HG03175 (cell line): ENCODE measurements around the gene RPS3A.
"Not testable (repeated sequence)": the region's sequence is repeated elsewhere in the genome, so short reads cannot be mapped to it uniquely, and the experiment has no call there.

Experiments
- ATAC-seq: cut with Tn5 transposase; IDR thresholded peaks from one replicate; pipeline ENCODE4 v1.9.1; 2021; ENCODE audit warnings: mild to moderate bottlenecking, moderate library complexity; ENCODE audit not compliant: unreplicated experiment

RPS3A gene

DNA sequence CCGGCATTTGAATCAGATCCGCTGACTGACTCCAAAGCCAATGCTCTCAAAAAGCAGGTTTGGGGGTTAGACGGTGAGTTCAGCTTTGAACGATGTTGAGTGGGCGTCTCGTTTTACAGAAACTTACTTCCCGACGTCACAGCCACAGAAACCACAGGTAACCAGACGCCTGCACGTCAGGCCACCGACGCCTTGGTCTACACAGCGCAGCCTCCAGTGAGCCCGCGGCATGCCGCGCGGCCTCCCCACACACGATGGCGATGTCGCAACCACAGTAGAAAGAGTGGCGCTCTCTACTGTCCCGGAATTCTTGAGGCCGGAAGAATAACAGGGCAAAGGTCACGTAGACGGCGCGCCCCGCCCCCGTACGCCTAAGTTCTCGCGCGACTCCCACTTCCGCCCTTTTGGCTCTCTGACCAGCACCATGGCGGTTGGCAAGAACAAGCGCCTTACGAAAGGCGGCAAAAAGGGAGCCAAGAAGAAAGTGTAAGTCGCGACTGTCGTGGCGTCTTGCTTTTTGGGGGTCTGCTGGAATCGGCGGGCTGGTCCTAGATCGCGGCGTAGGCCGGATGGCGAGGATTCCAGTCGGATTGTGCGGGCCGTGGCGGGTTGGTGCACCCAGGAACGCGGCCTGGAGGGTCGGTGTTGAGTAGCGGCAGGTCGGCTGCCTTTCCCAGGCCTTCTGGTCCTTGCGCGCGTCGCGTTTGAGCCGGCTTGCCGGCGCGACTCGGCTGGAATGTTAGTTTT, at the start of gene RPS3A:
TSS of gene RPS3A (plus strand) at position 400 of the 747 bp plus-strand sequence. CDS start at position 425, 25 bp downstream.
- peak; percentile 92 for ATAC-seq

DNA sequence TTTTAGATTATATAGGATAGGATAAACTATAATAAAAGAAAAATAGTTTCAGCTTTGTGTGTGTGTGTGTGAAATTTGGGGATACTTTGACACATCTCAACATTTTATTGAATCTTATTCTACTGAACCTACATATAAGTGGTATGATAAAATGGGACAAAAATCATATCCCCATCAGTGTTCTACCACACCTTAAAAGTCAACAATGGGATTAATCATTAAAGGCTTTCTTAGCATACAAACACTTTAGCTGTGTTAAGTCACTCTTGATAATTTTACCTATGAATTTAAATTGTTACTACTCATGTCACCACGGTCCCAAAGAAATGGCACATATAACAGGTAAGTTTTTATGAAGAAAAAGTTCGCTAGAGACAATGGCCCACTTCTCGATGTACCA, 46.6 kb upstream of the RPS3A start:
- no peak for ATAC-seq

- ATAC-seq, result no peak
Observed at GRCh38 chr4:151055539-151055938, 43.9 kb upstream of the RPS3A start.

- ATAC-seq, result not testable (repeated sequence)
Observed at GRCh38 chr4:151063143-151063542, 36.3 kb upstream of the RPS3A start.

DNA sequence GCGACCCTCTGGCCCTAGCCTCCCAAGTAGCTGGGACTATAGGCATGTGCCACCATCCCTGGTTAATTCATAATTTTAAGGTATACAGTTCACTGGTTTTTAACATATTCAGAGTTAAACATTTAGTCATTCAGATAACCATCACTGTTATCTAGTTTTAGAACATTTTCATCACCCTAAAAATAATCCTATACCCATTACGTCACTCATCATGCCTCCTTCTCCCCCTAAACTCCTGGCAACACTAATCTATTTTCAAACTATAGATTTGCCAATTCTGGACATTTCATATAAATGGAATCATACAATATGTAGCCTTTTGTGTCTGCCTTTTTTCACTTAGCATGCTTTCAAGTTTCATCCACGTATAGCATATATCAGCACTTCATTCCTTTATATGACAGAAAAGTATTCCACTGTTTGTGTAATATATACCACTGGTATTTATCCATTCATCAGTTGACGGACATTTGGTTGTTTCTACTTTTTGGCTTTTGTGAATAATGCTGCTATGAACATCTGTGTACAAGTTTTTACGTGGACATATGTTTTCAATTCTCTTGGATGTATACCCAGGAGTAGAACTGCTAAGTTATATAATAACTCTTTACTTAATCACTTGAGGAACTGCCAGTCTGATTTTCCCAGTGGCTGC, 32.0 kb upstream of the RPS3A start:
- ATAC-seq, result no peak

- ATAC-seq, result no peak
Observed at GRCh38 chr4:151074416-151074916, 25.0 kb upstream of the RPS3A start.

- ATAC-seq, result not testable (repeated sequence)
Observed at GRCh38 chr4:151077978-151078377, 21.4 kb upstream of the RPS3A start.

DNA sequence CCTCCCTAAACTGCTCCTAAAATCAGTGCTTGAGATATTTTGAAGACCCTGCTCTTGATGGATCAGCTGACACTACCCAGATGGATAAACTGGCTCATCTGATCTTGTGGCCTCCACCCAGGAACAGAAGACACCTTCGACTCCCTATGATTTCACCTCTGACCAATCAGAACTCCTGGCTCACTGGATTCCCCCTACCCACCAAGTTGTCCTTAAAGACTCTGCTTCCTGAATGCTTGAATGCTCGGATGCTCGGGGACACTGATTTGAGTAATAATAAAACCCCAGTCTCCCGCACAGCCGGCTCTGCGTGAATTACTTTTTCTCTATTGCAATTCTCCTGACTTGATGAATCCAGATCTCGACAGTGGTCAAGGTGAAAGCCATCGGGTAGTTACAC, 12.0 kb upstream of the RPS3A start:
- ATAC-seq, result no peak

DNA sequence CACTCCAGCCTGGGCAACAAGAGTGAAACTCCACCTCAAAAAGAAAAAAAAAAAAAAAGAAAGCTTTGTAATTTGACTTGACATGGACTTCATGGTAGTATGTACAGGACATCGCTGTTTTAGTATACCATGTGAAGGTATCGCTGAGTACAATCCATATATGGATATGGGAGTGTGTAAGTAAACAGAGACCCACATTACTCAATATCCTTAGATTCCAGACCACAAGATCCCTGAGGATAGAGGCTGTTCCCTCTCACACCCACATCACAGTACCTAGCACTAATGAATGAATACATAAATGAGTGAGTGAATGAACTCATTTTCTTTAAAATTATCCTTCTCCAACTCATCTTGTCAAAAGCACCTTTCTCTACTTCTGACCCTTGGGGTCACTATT, 8.4 kb upstream of the RPS3A start:
- ATAC-seq, result no peak

- no peak for ATAC-seq
Observed at GRCh38 chr4:151092488-151092887, 6.9 kb upstream of the RPS3A start.

DNA sequence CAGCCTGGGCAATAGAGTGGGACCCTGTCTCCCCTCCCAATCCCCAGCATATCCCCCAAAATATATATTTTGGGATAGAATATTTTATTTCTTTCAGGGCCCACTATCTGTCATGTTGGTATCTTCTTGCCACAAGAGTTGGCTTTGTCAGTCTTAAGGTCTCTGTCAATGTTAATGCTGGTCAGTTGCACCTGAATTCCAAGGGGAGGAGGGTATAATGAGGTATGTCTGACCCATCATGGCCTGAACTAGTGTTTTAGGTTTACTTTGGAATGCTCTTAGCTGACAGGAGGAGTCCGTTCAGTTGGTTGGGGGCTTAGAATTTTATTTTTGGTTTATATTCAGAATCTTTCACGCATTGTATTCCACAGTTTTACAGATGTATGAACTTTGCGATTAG, 6.2 kb upstream of the RPS3A start:
- ATAC-seq, result no peak

DNA sequence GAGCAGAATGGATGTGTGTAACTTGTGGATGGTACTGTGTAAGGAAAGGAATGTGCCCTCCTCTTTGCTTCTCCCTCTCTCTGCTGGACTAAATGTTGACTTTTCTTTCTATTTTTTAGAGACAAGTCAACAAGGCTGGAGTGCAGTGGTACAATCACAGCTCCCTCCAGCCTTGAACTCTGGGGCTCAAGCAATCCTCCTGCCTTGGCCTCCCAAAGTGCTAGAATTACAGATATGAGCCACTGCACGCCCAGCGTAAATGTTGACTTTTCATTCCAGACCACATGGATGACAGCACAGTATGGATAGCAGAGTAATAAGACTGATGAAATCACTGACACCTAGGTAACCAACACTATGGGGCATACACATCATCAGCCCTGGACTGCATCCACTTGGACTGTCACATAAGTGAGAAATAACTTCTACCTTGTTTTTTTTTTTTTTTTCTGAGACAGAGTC, 5.1 kb upstream of the RPS3A start:
- no peak for ATAC-seq

DNA sequence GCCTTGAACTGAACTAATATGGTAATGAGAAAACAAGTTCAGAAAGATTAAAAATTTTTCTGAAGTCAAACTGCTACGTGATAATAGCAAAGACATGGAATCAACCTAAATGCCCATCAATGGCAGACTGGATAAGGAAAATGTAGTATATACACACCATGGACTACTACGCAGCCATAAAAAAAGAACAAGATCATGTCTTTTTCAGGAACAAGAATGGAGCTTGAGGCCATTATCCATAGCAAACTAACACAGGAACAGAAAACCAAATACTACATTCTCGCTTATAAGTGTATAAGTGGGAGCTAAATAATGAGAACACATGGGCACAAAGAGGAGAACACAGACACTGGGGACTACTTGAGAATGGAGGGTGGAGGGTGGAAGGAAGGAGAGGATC, 4.3 kb upstream of the RPS3A start:
- ATAC-seq, result no peak

- ATAC-seq, result no peak
Observed at GRCh38 chr4:151097759-151098158, 1.7 kb upstream of the RPS3A start.

- ATAC-seq, result no peak
Observed at GRCh38 chr4:151098979-151099228, 524 bp upstream of the RPS3A start.

DNA sequence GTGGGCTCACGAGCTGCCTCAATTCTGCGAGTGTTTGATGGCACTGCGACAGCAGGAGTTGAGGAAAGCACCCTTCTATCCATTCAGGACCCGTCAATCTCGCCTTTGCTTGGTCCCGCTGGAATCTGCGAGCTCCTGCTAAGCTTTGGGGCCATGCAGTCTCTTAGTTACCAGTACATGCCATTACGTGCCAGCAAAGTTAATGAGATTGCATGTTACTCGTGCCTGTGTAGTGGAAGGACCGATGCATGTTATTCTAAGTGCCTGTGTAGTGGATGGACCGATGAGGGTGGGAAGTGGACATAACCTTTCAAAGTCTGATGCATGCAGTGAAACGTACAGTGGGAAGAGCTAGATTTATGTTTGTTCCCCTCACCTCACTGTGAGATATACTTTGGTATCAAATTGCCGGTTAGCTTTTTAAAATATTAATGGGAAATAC, 569 bp downstream of the RPS3A start:
- peak; percentile 3 for ATAC-seq

DNA sequence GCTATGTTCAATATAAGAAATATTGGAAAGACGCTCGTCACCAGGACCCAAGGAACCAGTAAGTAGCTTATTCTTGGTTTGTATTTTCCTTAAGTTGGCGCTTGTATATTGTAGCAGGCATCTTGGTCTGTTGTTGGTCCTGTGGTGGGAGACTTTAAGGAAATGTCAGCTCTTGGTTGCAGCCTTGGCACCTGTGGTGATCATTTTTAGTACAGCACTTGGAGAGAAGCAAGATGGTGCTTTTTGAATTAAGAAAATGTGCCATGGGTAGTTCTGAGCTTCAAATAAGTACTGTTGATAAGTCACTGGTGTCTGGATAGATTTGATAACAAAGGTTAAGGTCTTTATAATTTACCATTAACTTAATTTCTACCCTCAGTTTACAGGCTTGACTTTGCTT, 1.1 kb downstream of the RPS3A start:
- ATAC-seq, result no peak

DNA sequence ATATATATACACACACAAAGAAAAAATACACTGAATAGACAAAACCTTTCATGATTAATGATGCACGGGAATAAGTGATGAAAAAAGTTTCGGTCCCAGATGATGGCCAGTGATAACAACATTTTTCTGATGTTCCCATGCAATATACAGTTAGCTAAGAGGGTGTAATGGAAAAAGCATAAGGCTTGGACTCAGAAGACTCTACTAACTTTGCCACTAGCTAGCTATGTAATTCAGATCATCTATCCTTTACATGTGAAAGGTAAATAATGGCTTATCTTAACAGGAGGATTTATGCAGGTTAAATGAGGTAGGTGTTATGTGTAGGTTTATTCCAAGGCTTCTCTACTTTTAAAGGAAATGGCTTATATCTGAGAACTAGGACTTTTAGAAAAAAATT, 4.3 kb downstream of the RPS3A start:
- no peak for ATAC-seq

DNA sequence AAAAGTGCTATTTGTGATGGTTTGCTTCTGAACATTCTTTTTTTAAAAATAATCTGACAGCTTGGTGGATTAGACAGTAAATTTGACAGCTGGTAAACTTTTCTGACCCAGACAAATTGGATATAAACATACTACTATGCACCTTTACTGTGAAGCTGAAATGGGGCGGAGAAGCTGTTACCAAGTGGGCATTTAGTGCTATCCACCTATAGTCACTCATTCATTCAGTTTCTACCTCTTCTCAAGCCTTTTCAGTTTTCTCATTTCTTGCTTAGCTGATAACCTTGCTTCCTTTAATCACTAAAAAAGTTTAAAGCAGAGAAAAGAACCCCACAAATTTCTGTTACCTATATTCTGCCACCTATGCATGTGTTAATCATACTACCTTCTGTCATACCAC, 5.2 kb downstream of the RPS3A start:
- no peak for ATAC-seq

DNA sequence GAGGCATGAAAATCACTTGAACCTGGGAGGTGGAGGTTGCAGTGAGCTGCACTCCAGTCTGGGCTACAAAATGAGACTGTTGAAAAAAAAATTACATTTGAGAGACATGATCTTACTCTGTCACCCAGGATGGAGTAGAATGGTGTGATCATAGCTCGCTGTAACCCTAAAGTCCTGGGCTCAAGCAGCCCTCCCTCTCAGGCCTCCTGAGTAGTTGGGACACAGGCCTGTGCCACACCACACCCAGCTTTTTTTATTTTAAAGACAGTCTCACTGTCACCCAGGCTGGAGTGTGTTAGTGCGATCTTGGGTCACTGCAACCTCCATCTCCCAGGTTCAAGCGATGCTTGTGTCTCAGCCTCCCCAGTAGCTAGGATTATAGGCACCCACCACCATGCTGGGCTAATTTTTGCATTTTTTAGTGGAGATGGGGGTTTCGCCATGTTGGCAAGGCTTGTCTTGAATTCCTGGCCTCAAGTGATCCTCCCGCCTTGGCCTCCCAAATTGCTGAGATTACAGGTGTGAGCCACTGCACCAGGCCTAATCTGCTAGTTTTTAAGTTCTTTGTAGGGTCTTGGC, 6.1 kb downstream of the RPS3A start:
- ATAC-seq, result no peak

- no peak for ATAC-seq
Observed at GRCh38 chr4:151107063-151107462, 7.6 kb downstream of the RPS3A start.

GRCh38 chr4:151110236-151110635, 10.8 kb downstream of the RPS3A start:
- no peak for ATAC-seq
